LNCAP (cell line): ENCODE data around the gene NINJ1.

Experiments used
- TF ChIP-seq, protein P1 (sequence below): fragments of 450-650 bp; IDR thresholded peaks from 2 replicates; pipeline ENCODE4 v1.5.1; 2017; ENCODE audit warnings: mild to moderate bottlenecking

Gene NINJ1

GRCh38 chr9:93167838-93168237 is 33.8 kb upstream of the NINJ1 start:
- TF ChIP-seq, protein P1, sequence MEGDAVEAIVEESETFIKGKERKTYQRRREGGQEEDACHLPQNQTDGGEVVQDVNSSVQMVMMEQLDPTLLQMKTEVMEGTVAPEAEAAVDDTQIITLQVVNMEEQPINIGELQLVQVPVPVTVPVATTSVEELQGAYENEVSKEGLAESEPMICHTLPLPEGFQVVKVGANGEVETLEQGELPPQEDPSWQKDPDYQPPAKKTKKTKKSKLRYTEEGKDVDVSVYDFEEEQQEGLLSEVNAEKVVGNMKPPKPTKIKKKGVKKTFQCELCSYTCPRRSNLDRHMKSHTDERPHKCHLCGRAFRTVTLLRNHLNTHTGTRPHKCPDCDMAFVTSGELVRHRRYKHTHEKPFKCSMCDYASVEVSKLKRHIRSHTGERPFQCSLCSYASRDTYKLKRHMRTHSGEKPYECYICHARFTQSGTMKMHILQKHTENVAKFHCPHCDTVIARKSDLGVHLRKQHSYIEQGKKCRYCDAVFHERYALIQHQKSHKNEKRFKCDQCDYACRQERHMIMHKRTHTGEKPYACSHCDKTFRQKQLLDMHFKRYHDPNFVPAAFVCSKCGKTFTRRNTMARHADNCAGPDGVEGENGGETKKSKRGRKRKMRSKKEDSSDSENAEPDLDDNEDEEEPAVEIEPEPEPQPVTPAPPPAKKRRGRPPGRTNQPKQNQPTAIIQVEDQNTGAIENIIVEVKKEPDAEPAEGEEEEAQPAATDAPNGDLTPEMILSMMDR: no peak

DNA sequence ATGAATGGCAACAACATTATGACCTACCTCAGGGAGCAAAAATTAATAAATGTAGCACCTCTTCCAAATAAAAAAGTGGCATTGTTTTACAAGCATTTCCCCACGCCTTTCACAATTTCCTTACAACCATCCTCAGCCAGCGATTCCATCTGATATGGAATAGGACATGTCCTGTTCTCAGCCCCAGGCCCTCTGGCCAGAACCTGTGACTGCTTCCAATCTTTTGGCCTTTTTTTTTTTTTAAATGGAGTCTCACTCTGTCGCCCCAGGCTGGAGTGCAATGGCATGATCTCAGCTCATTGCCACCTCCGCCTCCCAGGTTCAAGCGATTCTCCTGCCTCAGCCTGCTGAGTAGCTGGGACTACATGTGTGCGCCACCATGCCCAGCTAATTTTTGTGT is 33.1 kb upstream of the NINJ1 start:
- TF ChIP-seq, protein P1: no peak

DNA sequence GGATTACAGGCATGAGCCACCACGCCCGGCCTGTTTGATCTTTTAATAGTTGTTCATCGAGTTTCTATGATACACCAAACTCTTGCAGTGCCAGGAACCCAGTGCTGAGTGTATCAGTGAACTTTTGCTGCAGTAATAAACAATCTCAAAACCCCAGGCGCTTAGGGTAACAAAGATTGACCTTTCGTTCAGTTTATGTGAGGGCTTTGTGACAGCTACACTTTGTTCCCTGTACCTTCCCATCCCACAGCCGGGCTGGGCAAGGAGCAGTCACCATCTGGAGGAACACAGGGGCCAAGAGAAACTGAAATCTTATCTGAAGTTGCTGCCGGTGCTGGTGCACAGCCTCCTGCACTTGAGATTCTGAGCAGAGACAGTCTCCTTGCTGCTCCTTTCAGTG is 32.6 kb upstream of the NINJ1 start:
- TF ChIP-seq, protein P1: no peak

DNA sequence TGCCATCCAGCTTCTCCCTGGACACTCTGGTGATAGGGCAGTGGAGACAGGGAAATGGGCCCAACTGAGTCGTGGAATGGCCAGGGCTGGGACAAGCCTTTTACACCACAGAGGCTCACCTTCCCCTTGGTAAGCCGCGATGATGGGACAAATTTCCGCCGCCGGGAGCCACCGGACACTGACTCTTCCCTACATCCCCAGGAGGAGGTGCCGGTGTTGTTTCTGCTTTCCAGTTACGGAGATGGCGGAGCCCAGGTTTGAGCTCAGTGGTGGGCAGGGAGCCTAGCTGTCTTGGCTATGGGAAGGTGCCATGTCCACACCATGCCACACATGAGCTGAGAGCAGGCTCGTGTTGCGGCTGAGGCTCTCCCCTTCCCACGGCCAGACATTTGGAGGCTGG is 30.0 kb upstream of the NINJ1 start:
- TF ChIP-seq, protein P1: no peak

DNA sequence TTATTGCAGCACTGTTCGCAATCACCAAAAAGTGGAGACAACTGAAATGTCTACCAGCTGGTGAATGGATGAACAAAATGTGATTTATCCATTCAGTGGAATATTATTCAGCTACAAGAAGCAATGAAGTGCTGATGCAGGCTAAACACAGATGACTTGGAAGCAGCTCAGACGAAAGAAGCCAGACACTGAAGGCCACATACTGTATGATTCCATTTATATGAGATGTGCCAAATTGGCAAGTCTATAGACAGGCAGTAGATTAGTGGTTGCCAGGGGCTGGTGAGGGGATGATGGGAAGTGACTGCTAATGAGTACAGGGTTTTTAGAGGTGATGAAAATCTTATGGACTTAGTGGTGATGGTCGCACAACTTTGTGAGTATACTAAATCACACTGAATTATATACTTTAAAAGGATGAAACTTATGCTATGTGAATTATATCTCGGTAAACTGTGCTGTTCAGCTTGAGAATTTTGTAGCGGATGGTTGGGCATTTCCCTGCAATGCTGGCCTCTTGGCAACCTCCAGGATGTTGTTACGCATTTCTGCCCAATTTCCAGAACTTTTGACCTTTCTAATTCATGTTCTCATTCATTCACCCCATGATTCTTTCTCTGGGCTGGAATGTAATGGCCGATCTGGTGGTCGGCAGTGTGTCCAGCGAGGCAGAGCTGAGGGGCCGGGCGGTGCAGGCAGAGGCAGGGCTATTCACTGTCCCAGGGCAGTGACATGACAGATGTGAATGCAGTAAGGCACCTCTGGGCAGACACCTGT is 27.9 kb upstream of the NINJ1 start:
- TF ChIP-seq, protein P1: no peak

DNA sequence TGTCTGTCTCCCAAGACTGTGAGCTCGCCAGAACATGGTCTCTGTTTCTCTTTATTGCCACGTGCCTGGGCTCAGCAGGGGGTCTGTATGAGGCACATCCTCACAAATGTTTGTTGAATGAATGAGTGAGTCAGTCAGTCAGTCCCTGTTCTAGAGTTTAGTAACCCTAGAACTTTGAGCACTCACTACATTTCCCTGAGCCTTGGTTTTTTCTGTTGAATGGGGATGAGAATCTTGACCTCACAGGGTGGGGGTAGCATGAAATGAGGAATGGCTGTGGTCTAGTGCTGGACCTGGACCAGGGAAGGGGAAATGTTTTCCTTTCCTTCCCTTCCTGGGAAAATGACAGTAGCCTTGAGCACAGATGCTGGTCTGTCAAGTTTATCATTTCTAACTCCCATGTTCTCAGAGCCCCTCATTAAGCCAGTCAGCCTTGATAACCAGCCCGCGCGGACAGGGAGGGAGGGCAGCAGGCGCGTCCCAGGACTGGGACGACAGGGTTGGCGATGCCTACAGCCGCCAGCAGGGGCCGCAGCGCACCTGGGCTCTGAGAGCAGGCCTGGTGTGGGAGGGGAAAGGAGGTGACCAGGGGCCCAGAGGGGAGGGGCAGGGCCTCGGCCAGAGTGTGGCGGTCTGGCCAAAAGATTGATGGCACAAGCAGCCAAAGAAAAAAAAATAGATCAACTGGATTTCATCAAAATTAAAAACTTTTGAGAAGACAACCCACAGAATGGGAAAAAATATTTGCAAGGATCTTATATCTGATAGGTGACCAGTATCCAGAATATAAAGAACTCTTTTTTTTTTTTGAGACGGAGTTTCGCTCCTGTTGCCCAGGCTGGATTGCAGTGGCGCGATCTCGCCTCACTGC is 25.8 kb upstream of the NINJ1 start:
- TF ChIP-seq, protein P1: peak; percentile 99

GRCh38 chr9:93156475-93157008 is 22.5 kb upstream of the NINJ1 start:
- TF ChIP-seq, protein P1: no peak
